Measurements from ENCODE around the gene RPL36. TPM values are rescaled to one million over a fixed set of nuclear protein-coding genes. Genes with fewer than 3 reads are reported as not detected.

The RPL36 gene
- total RNA-seq, 1 experiment from 2014 or later = 497 TPM

DNA sequence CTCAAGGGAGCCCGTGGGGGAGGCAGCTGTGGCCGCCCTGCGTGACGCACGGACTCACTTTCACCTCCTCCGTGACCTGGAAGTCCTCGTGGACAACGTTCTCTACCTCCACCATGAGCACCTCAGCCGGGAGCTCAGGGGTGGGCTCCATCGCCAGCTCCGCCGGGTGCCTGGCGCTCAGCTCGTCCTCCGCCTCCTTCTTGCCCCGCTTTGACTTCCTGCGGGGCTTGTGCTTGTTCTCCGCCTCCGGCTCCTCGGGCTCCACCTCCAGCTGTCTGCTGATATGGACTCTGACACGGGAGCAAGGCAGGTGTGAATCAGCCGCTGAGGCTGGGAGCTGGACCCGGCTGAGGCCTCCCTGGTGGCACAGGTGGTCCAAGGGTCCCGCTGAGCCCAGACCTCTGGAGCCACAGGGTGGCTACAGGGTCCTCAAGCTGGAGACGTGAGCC lies 21.6 kb downstream of the RPL36 start:
- Mint-ChIP-seq H3K4me1 (ENCODE audit: low read depth, unreplicated experiment) (no peaks in the 10 kb centered on the region), H3K4me3 (ENCODE audit: low read depth, unreplicated experiment) (no peak overlapping the region), H3K27me3 (ENCODE audit: unreplicated experiment) (no peaks in the 10 kb centered on the region), H3K9me3 (ENCODE audit: low read depth, unreplicated experiment) (no peaks in the 10 kb centered on the region), H3K27ac (ENCODE audit: unreplicated experiment) (no peak overlapping the region), H3K36me3 (ENCODE audit: insufficient read depth, unreplicated experiment) (peaks cover 49% of the 10 kb centered on the region)
- CTCF ChIA-PET = interaction anchor here (0.6 kb wide), 1 partner anchor 26 kb away, joined by 5 read pairs; no protein-coding TSS in a partner anchor
- BruUV-seq (replicated peaks) = no TSS peak
- TF ChIP-seq, protein P1, sequence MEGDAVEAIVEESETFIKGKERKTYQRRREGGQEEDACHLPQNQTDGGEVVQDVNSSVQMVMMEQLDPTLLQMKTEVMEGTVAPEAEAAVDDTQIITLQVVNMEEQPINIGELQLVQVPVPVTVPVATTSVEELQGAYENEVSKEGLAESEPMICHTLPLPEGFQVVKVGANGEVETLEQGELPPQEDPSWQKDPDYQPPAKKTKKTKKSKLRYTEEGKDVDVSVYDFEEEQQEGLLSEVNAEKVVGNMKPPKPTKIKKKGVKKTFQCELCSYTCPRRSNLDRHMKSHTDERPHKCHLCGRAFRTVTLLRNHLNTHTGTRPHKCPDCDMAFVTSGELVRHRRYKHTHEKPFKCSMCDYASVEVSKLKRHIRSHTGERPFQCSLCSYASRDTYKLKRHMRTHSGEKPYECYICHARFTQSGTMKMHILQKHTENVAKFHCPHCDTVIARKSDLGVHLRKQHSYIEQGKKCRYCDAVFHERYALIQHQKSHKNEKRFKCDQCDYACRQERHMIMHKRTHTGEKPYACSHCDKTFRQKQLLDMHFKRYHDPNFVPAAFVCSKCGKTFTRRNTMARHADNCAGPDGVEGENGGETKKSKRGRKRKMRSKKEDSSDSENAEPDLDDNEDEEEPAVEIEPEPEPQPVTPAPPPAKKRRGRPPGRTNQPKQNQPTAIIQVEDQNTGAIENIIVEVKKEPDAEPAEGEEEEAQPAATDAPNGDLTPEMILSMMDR (IDR thresholded peaks at IDR 0.05; ENCODE audit: unreplicated experiment) = no peak
- intact Hi-C loops (cut with micrococcal nuclease; ENCODE audit: unreplicated experiment) = no loop called here
- DNase-seq = no peak

DNA sequence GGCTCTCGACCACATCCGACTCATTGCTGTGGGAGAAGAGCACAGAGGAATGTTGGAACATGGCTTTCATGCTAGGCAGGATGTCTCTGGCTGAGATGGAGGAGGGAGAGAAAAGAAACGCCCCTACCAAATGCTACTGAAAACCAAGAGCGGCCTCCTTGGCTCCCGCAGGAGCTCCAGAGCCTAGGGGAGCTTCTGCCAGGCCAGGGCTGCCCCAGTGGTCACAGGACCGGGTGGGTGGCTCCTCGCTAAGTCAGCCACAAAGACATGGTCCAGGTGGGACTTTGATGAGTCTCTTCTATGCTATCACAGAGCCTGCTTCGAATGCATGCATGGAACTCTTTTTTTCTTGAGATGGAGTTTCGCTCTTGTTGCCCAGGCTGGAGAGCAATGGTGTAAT lies 23.1 kb downstream of the RPL36 start:
- Mint-ChIP-seq H3K4me3 (ENCODE audit: low read depth, unreplicated experiment) (no peak overlapping the region), H3K27me3 (ENCODE audit: unreplicated experiment) (no peaks in the 10 kb centered on the region), H3K27ac (ENCODE audit: unreplicated experiment) (no peak overlapping the region), H3K36me3 (ENCODE audit: insufficient read depth, unreplicated experiment) (peaks cover 60% of the 10 kb centered on the region), H3K4me1 (ENCODE audit: low read depth, unreplicated experiment) (no peaks in the 10 kb centered on the region), H3K9me3 (ENCODE audit: low read depth, unreplicated experiment) (no peaks in the 10 kb centered on the region)
- TF ChIP-seq, protein P1 (IDR thresholded peaks at IDR 0.05; ENCODE audit: unreplicated experiment) = no peak
- no peak for DNase-seq
- CTCF ChIA-PET = no interaction called here
- BruUV-seq (replicated peaks) = no TSS peak
- intact Hi-C loops (cut with micrococcal nuclease; ENCODE audit: unreplicated experiment) = no loop called here

DNA sequence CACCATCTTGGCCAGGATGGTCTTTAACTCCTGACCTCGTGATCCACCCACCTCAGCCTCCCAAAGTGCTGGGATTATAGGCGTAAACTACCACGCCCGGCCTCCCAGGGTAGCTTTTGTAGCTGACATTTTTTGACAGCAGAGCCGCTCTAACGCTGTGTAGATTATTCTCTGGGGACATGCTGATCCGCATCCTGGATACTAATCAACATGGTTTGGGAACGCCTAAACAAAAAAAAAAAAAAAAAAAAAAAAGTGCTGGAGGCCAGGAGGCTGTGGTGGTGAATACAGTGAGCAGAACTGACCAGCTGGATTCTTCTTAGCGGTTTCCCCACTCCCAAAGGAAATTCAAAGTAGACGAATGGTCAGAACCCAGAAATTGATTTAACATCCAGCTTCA lies 24.7 kb downstream of the RPL36 start:
- CTCF ChIA-PET = no interaction called here
- peaks cover 65% of the 10 kb centered on the region for H3K36me3 Mint-ChIP-seq (ENCODE audit: insufficient read depth, unreplicated experiment)
- H3K4me1 Mint-ChIP-seq (ENCODE audit: low read depth, unreplicated experiment) = no peaks in the 10 kb centered on the region
- no peak for DNase-seq
- no peaks in the 10 kb centered on the region for H3K9me3 Mint-ChIP-seq (ENCODE audit: low read depth, unreplicated experiment)
- H3K27me3 Mint-ChIP-seq (ENCODE audit: unreplicated experiment) = no peaks in the 10 kb centered on the region
- TF ChIP-seq, protein P1 (IDR thresholded peaks at IDR 0.05; ENCODE audit: unreplicated experiment) = no peak
- no peak overlapping the region for H3K4me3 Mint-ChIP-seq (ENCODE audit: low read depth, unreplicated experiment)
- H3K27ac Mint-ChIP-seq (ENCODE audit: unreplicated experiment) = no peak overlapping the region
- BruUV-seq (replicated peaks) = no TSS peak
- intact Hi-C loops (cut with micrococcal nuclease; ENCODE audit: unreplicated experiment) = no loop called here

DNA sequence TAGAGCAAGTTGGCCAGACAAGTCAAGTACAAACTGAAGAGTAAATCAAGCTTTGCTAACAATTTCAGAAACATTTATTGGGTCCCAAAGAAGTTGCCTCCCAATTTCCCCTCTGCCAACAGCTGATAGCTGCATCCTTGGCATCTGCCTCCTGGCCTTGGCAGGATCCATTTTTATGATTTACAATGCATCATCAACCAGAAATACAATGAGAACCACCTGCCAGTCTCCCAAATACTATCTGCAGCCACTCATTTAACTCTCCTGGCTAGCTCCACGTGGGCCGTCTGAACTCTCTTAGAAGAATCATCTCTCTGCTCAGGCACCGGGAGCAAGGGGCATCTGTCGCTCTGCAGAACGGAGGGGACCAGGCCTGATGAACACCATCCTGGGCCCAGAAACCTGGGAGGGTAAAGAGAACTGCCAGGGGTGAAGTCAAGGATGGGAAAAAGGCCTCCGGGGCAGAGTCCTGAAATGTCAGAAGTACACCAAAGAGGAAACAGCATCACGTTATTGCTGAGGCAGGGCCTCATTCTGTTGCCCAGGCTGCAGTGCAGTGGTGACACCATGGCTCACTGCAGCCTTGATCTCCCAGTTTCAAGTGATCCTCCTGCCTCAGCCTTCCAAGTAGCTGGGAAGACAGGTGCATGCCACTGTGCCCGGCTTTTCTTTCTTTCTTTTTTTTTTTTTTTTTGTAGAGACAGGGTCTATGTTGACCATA lies 27.3 kb downstream of the RPL36 start:
- Mint-ChIP-seq H3K27me3 (ENCODE audit: unreplicated experiment) (no peaks in the 10 kb centered on the region), H3K4me3 (ENCODE audit: low read depth, unreplicated experiment) (peak overlapping the region; percentile 73), H3K27ac (ENCODE audit: unreplicated experiment) (peak overlapping the region; percentile 96), H3K9me3 (ENCODE audit: low read depth, unreplicated experiment) (no peaks in the 10 kb centered on the region), H3K4me1 (ENCODE audit: low read depth, unreplicated experiment) (no peaks in the 10 kb centered on the region), H3K36me3 (ENCODE audit: insufficient read depth, unreplicated experiment) (peaks cover 67% of the 10 kb centered on the region)
- CTCF ChIA-PET = interaction anchor here (0.7 kb wide), 1 partner anchor 520 kb away, joined by 4 read pairs; no protein-coding TSS in a partner anchor
- intact Hi-C loops (cut with micrococcal nuclease; ENCODE audit: unreplicated experiment) = no loop called here
- no peak for DNase-seq
- TF ChIP-seq, protein P1 (IDR thresholded peaks at IDR 0.05; ENCODE audit: unreplicated experiment) = no peak
- no TSS peak for BruUV-seq (replicated peaks)
